Measurements from ENCODE around the gene KCNT2. TPM values are rescaled to one million over a fixed set of nuclear protein-coding genes. Genes with fewer than 3 reads are reported as not detected.

The KCNT2 gene
- total RNA-seq, 1 experiment from 2014 or later: not detected

- DNase-seq: no peak
Observed at GRCh38 chr1:196607981-196608380, 259 bp downstream of the KCNT2 start.

GRCh38 chr1:196603651-196604050 is 4.6 kb downstream of the KCNT2 start:
- Histone ChIP-seq H3K27me3 (ENCODE audit: low read length) (no peaks in the 10 kb centered on the region), H3K36me3 (ENCODE audit: insufficient read depth, low read length) (no peaks in the 10 kb centered on the region), H3K9me3 (ENCODE audit: low read length) (no peaks in the 10 kb centered on the region; the same call in 1 of the 2 replicates), H3K4me2 (ENCODE audit: low read depth, low read length, poor library complexity, severe bottlenecking) (no peak overlapping the region), H2AFZ (ENCODE audit: low read length) (no peak overlapping the region), H3K4me3 (ENCODE audit: low read length) (no peak overlapping the region), H3K27ac (ENCODE audit: low read length) (no peak overlapping the region), H3K79me2 (ENCODE audit: low read length) (no peaks in the 10 kb centered on the region), H4K20me1 (ENCODE audit: insufficient read depth, low read depth, low read length) (no peaks in the 10 kb centered on the region), H3K9ac (ENCODE audit: low read length) (no peak overlapping the region), H3K4me1 (ENCODE audit: low read length) (no peaks in the 10 kb centered on the region), H3K9me2 (replicated peaks; ENCODE audit: insufficient read depth, low read length) (no peaks in the 10 kb centered on the region)
- DNase-seq: no peak

More at GRCh38 chr1:196607981-196608380, 259 bp downstream of the KCNT2 start:
- Histone ChIP-seq H3K4me1 (ENCODE audit: low read length) (no peaks in the 10 kb centered on the region), H4K20me1 (ENCODE audit: insufficient read depth, low read depth, low read length) (no peaks in the 10 kb centered on the region), H2AFZ (ENCODE audit: low read length) (no peak overlapping the region), H3K9me2 (replicated peaks; ENCODE audit: insufficient read depth, low read length) (no peaks in the 10 kb centered on the region), H3K79me2 (ENCODE audit: low read length) (no peaks in the 10 kb centered on the region), H3K27ac (ENCODE audit: low read length) (no peak overlapping the region), H3K4me2 (ENCODE audit: low read depth, low read length, poor library complexity, severe bottlenecking) (no peak overlapping the region), H3K9ac (ENCODE audit: low read length) (no peak overlapping the region), H3K9me3 (ENCODE audit: low read length) (no peaks in the 10 kb centered on the region; the same call in 1 of the 2 replicates), H3K27me3 (ENCODE audit: low read length) (no peaks in the 10 kb centered on the region), H3K36me3 (ENCODE audit: insufficient read depth, low read length) (no peaks in the 10 kb centered on the region), H3K4me3 (ENCODE audit: low read length) (no peak overlapping the region)

GRCh38 chr1:196598942-196599748 is 9.1 kb downstream of the KCNT2 start:
- Histone ChIP-seq H2AFZ (ENCODE audit: low read length) (no peak overlapping the region), H3K9me2 (replicated peaks; ENCODE audit: insufficient read depth, low read length) (no peaks in the 10 kb centered on the region)

GRCh38 chr1:196594700-196595099 is 13.5 kb downstream of the KCNT2 start:
- Histone ChIP-seq H3K9me3 (ENCODE audit: low read length) (no peaks in the 10 kb centered on the region), H4K20me1 (ENCODE audit: insufficient read depth, low read depth, low read length) (no peaks in the 10 kb centered on the region), H3K4me1 (ENCODE audit: low read length) (no peaks in the 10 kb centered on the region), H3K9ac (ENCODE audit: low read length) (no peak overlapping the region), H3K4me2 (ENCODE audit: low read depth, low read length, poor library complexity, severe bottlenecking) (no peak overlapping the region), H3K4me3 (ENCODE audit: low read length) (no peak overlapping the region), H3K27me3 (ENCODE audit: low read length) (no peaks in the 10 kb centered on the region), H3K36me3 (ENCODE audit: insufficient read depth, low read length) (no peaks in the 10 kb centered on the region), H3K79me2 (ENCODE audit: low read length) (no peaks in the 10 kb centered on the region), H2AFZ (ENCODE audit: low read length) (no peak overlapping the region), H3K27ac (ENCODE audit: low read length) (no peak overlapping the region), H3K9me2 (replicated peaks; ENCODE audit: insufficient read depth, low read length) (no peaks in the 10 kb centered on the region)
- no peak for DNase-seq

More at GRCh38 chr1:196598942-196599748, 9.1 kb downstream of the KCNT2 start:
- Histone ChIP-seq H3K9ac (ENCODE audit: low read length) (no peak overlapping the region), H3K27me3 (ENCODE audit: low read length) (no peaks in the 10 kb centered on the region), H3K36me3 (ENCODE audit: insufficient read depth, low read length) (no peaks in the 10 kb centered on the region), H4K20me1 (ENCODE audit: insufficient read depth, low read depth, low read length) (no peaks in the 10 kb centered on the region), H3K9me3 (ENCODE audit: low read length) (no peaks in the 10 kb centered on the region), H3K4me3 (ENCODE audit: low read length) (no peak overlapping the region), H3K27ac (ENCODE audit: low read length) (no peak overlapping the region), H3K79me2 (ENCODE audit: low read length) (no peaks in the 10 kb centered on the region), H3K4me2 (ENCODE audit: low read depth, low read length, poor library complexity, severe bottlenecking) (no peak overlapping the region), H3K4me1 (ENCODE audit: low read length) (no peaks in the 10 kb centered on the region)
- no peak for DNase-seq

- H3K9ac ChIP-seq (ENCODE audit: low read length): no peak overlapping the region
Observed at GRCh38 chr1:196593955-196594354, 14.3 kb downstream of the KCNT2 start.

GRCh38 chr1:196590959-196591358 is 17.3 kb downstream of the KCNT2 start:
- no peak overlapping the region for H3K27ac ChIP-seq (ENCODE audit: low read length)
- H3K27me3 ChIP-seq (ENCODE audit: low read length): no peaks in the 10 kb centered on the region
- H3K9ac ChIP-seq (ENCODE audit: low read length): no peak overlapping the region
- H3K4me2 ChIP-seq (ENCODE audit: low read depth, low read length, poor library complexity, severe bottlenecking): no peak overlapping the region
- H3K9me3 ChIP-seq (ENCODE audit: low read length): no peaks in the 10 kb centered on the region
- H4K20me1 ChIP-seq (ENCODE audit: insufficient read depth, low read depth, low read length): no peaks in the 10 kb centered on the region
- H3K36me3 ChIP-seq (ENCODE audit: insufficient read depth, low read length): no peaks in the 10 kb centered on the region
- H3K9me2 ChIP-seq (replicated peaks; ENCODE audit: insufficient read depth, low read length): no peaks in the 10 kb centered on the region; the same call in 1 of the 2 replicates
- no peaks in the 10 kb centered on the region for H3K4me1 ChIP-seq (ENCODE audit: low read length)
- no peaks in the 10 kb centered on the region for H3K79me2 ChIP-seq (ENCODE audit: low read length)
- no peak for DNase-seq
- H2AFZ ChIP-seq (ENCODE audit: low read length): no peak overlapping the region
- no peak overlapping the region for H3K4me3 ChIP-seq (ENCODE audit: low read length)

More at GRCh38 chr1:196593955-196594354, 14.3 kb downstream of the KCNT2 start:
- no peaks in the 10 kb centered on the region for H3K4me1 ChIP-seq (ENCODE audit: low read length)
- no peak overlapping the region for H2AFZ ChIP-seq (ENCODE audit: low read length)
- H3K27ac ChIP-seq (ENCODE audit: low read length): no peak overlapping the region
- H3K4me2 ChIP-seq (ENCODE audit: low read depth, low read length, poor library complexity, severe bottlenecking): no peak overlapping the region
- H3K79me2 ChIP-seq (ENCODE audit: low read length): no peaks in the 10 kb centered on the region
- H3K9me3 ChIP-seq (ENCODE audit: low read length): no peaks in the 10 kb centered on the region
- H3K27me3 ChIP-seq (ENCODE audit: low read length): no peaks in the 10 kb centered on the region
- no peak overlapping the region for H3K4me3 ChIP-seq (ENCODE audit: low read length)
- no peaks in the 10 kb centered on the region for H4K20me1 ChIP-seq (ENCODE audit: insufficient read depth, low read depth, low read length)
- DNase-seq: no peak
- no peaks in the 10 kb centered on the region for H3K9me2 ChIP-seq (replicated peaks; ENCODE audit: insufficient read depth, low read length)
- H3K36me3 ChIP-seq (ENCODE audit: insufficient read depth, low read length): no peaks in the 10 kb centered on the region

GRCh38 chr1:196590012-196590708 is 18.1 kb downstream of the KCNT2 start:
- Histone ChIP-seq H4K20me1 (ENCODE audit: insufficient read depth, low read depth, low read length) (no peaks in the 10 kb centered on the region), H3K9me3 (ENCODE audit: low read length) (no peaks in the 10 kb centered on the region), H3K9me2 (replicated peaks; ENCODE audit: insufficient read depth, low read length) (no peaks in the 10 kb centered on the region; the same call in 1 of the 2 replicates), H3K4me2 (ENCODE audit: low read depth, low read length, poor library complexity, severe bottlenecking) (no peak overlapping the region), H3K27ac (ENCODE audit: low read length) (no peak overlapping the region), H3K9ac (ENCODE audit: low read length) (no peak overlapping the region), H3K79me2 (ENCODE audit: low read length) (no peaks in the 10 kb centered on the region), H2AFZ (ENCODE audit: low read length) (no peak overlapping the region), H3K4me1 (ENCODE audit: low read length) (no peaks in the 10 kb centered on the region), H3K27me3 (ENCODE audit: low read length) (no peaks in the 10 kb centered on the region), H3K4me3 (ENCODE audit: low read length) (no peak overlapping the region), H3K36me3 (ENCODE audit: insufficient read depth, low read length) (no peaks in the 10 kb centered on the region)
- no peak for DNase-seq

GRCh38 chr1:196584696-196585095 is 23.5 kb downstream of the KCNT2 start:
- H3K4me1 ChIP-seq (ENCODE audit: low read length): no peaks in the 10 kb centered on the region
- H3K79me2 ChIP-seq (ENCODE audit: low read length): no peaks in the 10 kb centered on the region
- no peak overlapping the region for H3K27ac ChIP-seq (ENCODE audit: low read length)
- no peaks in the 10 kb centered on the region for H3K9me3 ChIP-seq (ENCODE audit: low read length)
- H4K20me1 ChIP-seq (ENCODE audit: insufficient read depth, low read depth, low read length): no peaks in the 10 kb centered on the region
- H3K36me3 ChIP-seq (ENCODE audit: insufficient read depth, low read length): no peaks in the 10 kb centered on the region
- H3K9me2 ChIP-seq (replicated peaks; ENCODE audit: insufficient read depth, low read length): no peaks in the 10 kb centered on the region; the same call in 1 of the 2 replicates
- H3K27me3 ChIP-seq (ENCODE audit: low read length): no peaks in the 10 kb centered on the region
- H3K4me3 ChIP-seq (ENCODE audit: low read length): no peak overlapping the region
- DNase-seq: no peak
- no peak overlapping the region for H3K4me2 ChIP-seq (ENCODE audit: low read depth, low read length, poor library complexity, severe bottlenecking)
- no peak overlapping the region for H3K9ac ChIP-seq (ENCODE audit: low read length)
- H2AFZ ChIP-seq (ENCODE audit: low read length): no peak overlapping the region

Measured in Karpas-422 (cell line).